HepG2 (cell line): Measurements from ENCODE around the gene HEPN1. TPM values are rescaled to one million over a fixed set of nuclear protein-coding genes. Genes with fewer than 3 reads are reported as not detected.

Source experiments
- ARNTL ChIP-seq: sonication (generic); formaldehyde crosslinking; IDR thresholded peaks from 2 replicates; pipeline ENCODE4 v1.4.0; 2020; ENCODE audit warnings: mild to moderate bottlenecking, missing genetic modification reagents
- FIP1L1 ChIP-seq: fragments of 200-400 bp; formaldehyde crosslinking; IDR thresholded peaks from 2 replicates; pipeline ENCODE4 v1.6.1; 2018; ENCODE audit warnings: low read depth, mild to moderate bottlenecking, low read length, moderate library complexity, borderline replicate concordance; ENCODE audit not compliant: insufficient read depth
- GLI4 ChIP-seq: sonication (generic); formaldehyde crosslinking; IDR thresholded peaks from 2 replicates; pipeline ENCODE4 v1.5.1; 2020; ENCODE audit warnings: missing genetic modification reagents, mild to moderate bottlenecking, moderate library complexity, borderline replicate concordance
- GMEB1 ChIP-seq: sonication (generic); formaldehyde crosslinking; IDR thresholded peaks from 2 replicates; pipeline ENCODE4 v1.5.1; 2020; ENCODE audit warnings: missing genetic modification reagents, mild to moderate bottlenecking, borderline replicate concordance
- GZF1 ChIP-seq: sonication (generic); formaldehyde crosslinking; IDR thresholded peaks from 2 replicates; pipeline ENCODE4 v1.5.1; 2020; ENCODE audit warnings: mild to moderate bottlenecking, missing genetic modification reagents
- IRX3 ChIP-seq: sonication (generic); formaldehyde crosslinking; IDR thresholded peaks from 2 replicates; pipeline ENCODE4 v1.8.1; 2023; ENCODE audit warnings: mild to moderate bottlenecking, low read depth, missing genetic modification reagents, borderline replicate concordance
- KDM5A ChIP-seq: fragments of 200-600 bp; sonication (generic); IDR thresholded peaks from 2 replicates; pipeline ENCODE4 v1.7.0; 2018; ENCODE audit warnings: antibody characterized with exemption, mild to moderate bottlenecking, low read length, borderline replicate concordance
- MAFF ChIP-seq: IDR thresholded peaks from 2 replicates; pipeline ENCODE4 v1.6.1; 2011; ENCODE audit warnings: low read depth, low read length, improper control_type of control experiment
- REPIN1 ChIP-seq: sonication (generic); formaldehyde crosslinking; IDR thresholded peaks from 2 replicates; pipeline ENCODE4 v1.8.0; 2022; ENCODE audit warnings: missing genetic modification reagents, low read depth, mild to moderate bottlenecking, borderline replicate concordance
- RFX3 ChIP-seq: IDR thresholded peaks from 2 replicates; pipeline ENCODE4 v1.6.1; 2016; ENCODE audit warnings: missing biosample characterization, missing genetic modification reagents
- RFXAP ChIP-seq: sonication (generic); formaldehyde crosslinking; IDR thresholded peaks from 2 replicates; pipeline ENCODE4 v1.4.0; 2020; ENCODE audit warnings: missing genetic modification reagents, borderline replicate concordance
- SNAPC2 ChIP-seq: sonication (generic); formaldehyde crosslinking; IDR thresholded peaks from 2 replicates; pipeline ENCODE4 v1.8.1; 2022; ENCODE audit warnings: mild to moderate bottlenecking, missing genetic modification reagents
- TOPORS ChIP-seq: sonication (generic); formaldehyde crosslinking; IDR thresholded peaks from 2 replicates; pipeline ENCODE4 v1.8.0; 2023; ENCODE audit warnings: mild to moderate bottlenecking, missing genetic modification reagents
- USF2 ChIP-seq, 2 experiments: sonication (generic) in 1 of 2; formaldehyde crosslinking in 1 of 2; IDR thresholded peaks; 2 replicates each; pipeline versions ENCODE4 v1.5.1 to v1.6.1; 2011 to 2020; ENCODE audit warnings: borderline replicate concordance in 1 of 2, low read depth in 1 of 2, low read length in 1 of 2, mild to moderate bottlenecking in 1 of 2, missing genetic modification reagents in 1 of 2, moderate library complexity in 1 of 2
- ZFY ChIP-seq: sonication (generic); formaldehyde crosslinking; IDR thresholded peaks from 2 replicates; pipeline ENCODE4 v1.4.0; 2020; ENCODE audit warnings: missing genetic modification reagents
- ZNF350 ChIP-seq: sonication (generic); formaldehyde crosslinking; IDR thresholded peaks from 2 replicates; pipeline ENCODE4 v1.4.0; 2020; ENCODE audit warnings: mild to moderate bottlenecking, low read depth, missing genetic modification reagents, borderline replicate concordance
- ZNF383 ChIP-seq: sonication (generic); formaldehyde crosslinking; IDR thresholded peaks from 2 replicates; pipeline ENCODE4 v1.4.0; 2020; ENCODE audit warnings: missing genetic modification reagents, mild to moderate bottlenecking, borderline replicate concordance
- ZNF44 ChIP-seq: sonication (generic); formaldehyde crosslinking; IDR thresholded peaks from 2 replicates; pipeline ENCODE4 v1.5.1; 2020; ENCODE audit warnings: mild to moderate bottlenecking, missing genetic modification reagents
- ZNF687 ChIP-seq: sonication (generic); formaldehyde crosslinking; IDR thresholded peaks from 2 replicates; pipeline ENCODE4 v1.5.1; 2020; ENCODE audit warnings: mild to moderate bottlenecking, missing genetic modification reagents, moderate library complexity
- ZZZ3 ChIP-seq: sonication (generic); formaldehyde crosslinking; IDR thresholded peaks from 2 replicates; pipeline ENCODE4 v1.4.0; 2020; ENCODE audit warnings: missing genetic modification reagents, mild to moderate bottlenecking, borderline replicate concordance
- polyA plus RNA-seq, 8 experiments: library from polyadenylated mRNA; depleted of rRNA in 3 of 8; stranded (reverse) in 7 of 8; unstranded in 1 of 8; fragments of >200 nt; fragmentation: Illumina TruSeq in 4 of 8; extraction: Trizol in 4 of 8; gene quantifications; 2 replicates each; pipeline versions ENCODE4 v1.2.1 to v1.2.3, GENCODE V29; 2011 to 2016; ENCODE audit warnings: low read depth in 4 of 8, missing spikeins in 1 of 8, mixed read lengths in 1 of 8; ENCODE audit not compliant: insufficient read depth in 1 of 8
- total RNA-seq, 5 experiments: library from RNA; depleted of rRNA; stranded (reverse); fragments of >200 nt; fragmentation: Illumina TruSeq; extraction: Trizol; gene quantifications; 2 replicates each; pipeline ENCODE4 v1.2.3, GENCODE V29; 2016; ENCODE audit warnings: low read depth in 1 of 5

HEPN1 gene
- total and polyA plus RNA-seq, 2 of the 13 experiments (the other 11 are each of a cell fraction or from before 2014, with no cell fraction given), result not detected

- TF ChIP-seq GMEB1 (CRISPR knock-in tag) (peak; percentile 89), ARNTL (peak; percentile 60; the same call in 1 of the 2 replicates), RFXAP (CRISPR knock-in tag) (peak; percentile 53; the same call in 1 of the 2 replicates), SNAPC2 (CRISPR knock-in tag) (no peak), MAFF (no peak), IRX3 (no peak), ZNF44 (peak; percentile 80; the same call in 1 of the 2 replicates), GLI4 (CRISPR knock-in tag) (no peak), REPIN1 (peak; percentile 51; the same call in 1 of the 2 replicates), FIP1L1 (no peak), USF2 (IDR thresholded peaks at IDR 0.05; ENCODE audit: low read depth, low read length) (no peak), USF2 (CRISPR knock-in tag; IDR thresholded peaks at IDR 0.05; ENCODE audit: borderline replicate concordance) (peak; percentile 24; the same call in 1 of the 2 replicates), KDM5A (peak; percentile 51; the same call in 1 of the 2 replicates), ZFY (CRISPR knock-in tag) (peak; percentile 83), ZNF383 (CRISPR knock-in tag) (no peak), GZF1 (CRISPR knock-in tag) (peak; percentile 98), ZNF687 (peak; percentile 94), TOPORS (peak; percentile 77; the same call in 1 of the 2 replicates), ZZZ3 (peak; percentile 61; the same call in 1 of the 2 replicates), RFX3 (CRISPR knock-in tag) (no peak), ZNF350 (CRISPR knock-in tag) (peak; percentile 86; the same call in 1 of the 2 replicates)
Observed at GRCh38 chr11:124953753-124954589, 34.9 kb downstream of the HEPN1 start, which contains the start of gene CCDC15 (continued).
